ENCODE measurements around the gene PEX6. TPM values are rescaled to one million over a fixed set of nuclear protein-coding genes. Genes with fewer than 3 reads are reported as not detected.

PEX6 gene
- total and polyA plus RNA-seq, 2 of the 13 experiments (the other 11 are each of a cell fraction or from before 2014, with no cell fraction given) = 5.1 to 6.7 TPM

DNA sequence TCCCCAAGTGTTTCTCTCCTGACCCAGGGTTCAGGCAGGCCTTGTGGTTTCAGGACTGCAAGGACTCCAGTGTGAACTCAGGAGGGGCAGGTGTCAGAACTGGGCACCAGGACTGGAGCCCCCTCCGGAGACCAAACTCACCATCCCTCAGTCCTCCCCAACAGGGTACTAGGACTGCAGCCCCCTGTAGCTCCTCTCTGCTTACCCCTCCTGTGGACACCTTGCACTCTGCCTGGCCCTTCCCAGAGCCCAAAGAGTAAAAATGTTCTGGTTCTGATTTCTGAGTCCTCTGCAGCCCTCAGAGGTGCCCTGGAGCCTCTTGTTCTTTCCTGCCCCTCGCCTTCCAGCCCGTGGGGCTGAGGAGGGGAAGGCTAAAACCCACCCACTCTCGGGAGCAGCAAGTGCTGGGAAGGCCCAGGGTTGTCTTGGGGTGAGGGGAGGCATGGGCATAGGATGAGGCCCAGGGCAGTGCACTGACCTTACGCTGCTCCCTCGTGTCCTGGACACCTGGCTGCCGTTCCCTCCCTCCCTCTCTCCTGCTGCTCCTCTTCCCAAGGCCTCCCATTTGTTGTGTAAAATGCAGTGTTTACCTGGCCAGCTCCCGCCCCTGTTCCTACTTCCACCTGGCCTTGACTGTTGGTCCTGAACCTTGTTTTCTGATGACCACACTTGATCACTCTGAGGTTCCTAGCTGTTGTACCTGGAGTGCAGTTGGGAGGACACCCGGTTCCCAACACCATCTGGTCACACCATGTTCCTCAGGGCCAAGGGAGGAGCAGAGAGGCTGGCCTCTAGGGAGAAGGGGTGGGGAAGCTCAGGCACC, 39.8 kb downstream of the PEX6 start (continued):
- TF ChIP-seq, protein P1, sequence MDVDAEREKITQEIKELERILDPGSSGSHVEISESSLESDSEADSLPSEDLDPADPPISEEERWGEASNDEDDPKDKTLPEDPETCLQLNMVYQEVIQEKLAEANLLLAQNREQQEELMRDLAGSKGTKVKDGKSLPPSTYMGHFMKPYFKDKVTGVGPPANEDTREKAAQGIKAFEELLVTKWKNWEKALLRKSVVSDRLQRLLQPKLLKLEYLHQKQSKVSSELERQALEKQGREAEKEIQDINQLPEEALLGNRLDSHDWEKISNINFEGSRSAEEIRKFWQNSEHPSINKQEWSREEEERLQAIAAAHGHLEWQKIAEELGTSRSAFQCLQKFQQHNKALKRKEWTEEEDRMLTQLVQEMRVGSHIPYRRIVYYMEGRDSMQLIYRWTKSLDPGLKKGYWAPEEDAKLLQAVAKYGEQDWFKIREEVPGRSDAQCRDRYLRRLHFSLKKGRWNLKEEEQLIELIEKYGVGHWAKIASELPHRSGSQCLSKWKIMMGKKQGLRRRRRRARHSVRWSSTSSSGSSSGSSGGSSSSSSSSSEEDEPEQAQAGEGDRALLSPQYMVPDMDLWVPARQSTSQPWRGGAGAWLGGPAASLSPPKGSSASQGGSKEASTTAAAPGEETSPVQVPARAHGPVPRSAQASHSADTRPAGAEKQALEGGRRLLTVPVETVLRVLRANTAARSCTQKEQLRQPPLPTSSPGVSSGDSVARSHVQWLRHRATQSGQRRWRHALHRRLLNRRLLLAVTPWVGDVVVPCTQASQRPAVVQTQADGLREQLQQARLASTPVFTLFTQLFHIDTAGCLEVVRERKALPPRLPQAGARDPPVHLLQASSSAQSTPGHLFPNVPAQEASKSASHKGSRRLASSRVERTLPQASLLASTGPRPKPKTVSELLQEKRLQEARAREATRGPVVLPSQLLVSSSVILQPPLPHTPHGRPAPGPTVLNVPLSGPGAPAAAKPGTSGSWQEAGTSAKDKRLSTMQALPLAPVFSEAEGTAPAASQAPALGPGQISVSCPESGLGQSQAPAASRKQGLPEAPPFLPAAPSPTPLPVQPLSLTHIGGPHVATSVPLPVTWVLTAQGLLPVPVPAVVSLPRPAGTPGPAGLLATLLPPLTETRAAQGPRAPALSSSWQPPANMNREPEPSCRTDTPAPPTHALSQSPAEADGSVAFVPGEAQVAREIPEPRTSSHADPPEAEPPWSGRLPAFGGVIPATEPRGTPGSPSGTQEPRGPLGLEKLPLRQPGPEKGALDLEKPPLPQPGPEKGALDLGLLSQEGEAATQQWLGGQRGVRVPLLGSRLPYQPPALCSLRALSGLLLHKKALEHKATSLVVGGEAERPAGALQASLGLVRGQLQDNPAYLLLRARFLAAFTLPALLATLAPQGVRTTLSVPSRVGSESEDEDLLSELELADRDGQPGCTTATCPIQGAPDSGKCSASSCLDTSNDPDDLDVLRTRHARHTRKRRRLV (CRISPR knock-in tag; IDR thresholded peaks at IDR 0.05) = no peak
- no peak for TF ChIP-seq FIP1L1 (IDR thresholded peaks at IDR 0.05; ENCODE audit: borderline replicate concordance, insufficient read depth, low read depth, low read length)
- peak; percentile 45; the same call in 1 of the 2 replicates for TF ChIP-seq AKAP8 (CRISPR knock-in tag; IDR thresholded peaks at IDR 0.05)
- TF ChIP-seq, protein P2, sequence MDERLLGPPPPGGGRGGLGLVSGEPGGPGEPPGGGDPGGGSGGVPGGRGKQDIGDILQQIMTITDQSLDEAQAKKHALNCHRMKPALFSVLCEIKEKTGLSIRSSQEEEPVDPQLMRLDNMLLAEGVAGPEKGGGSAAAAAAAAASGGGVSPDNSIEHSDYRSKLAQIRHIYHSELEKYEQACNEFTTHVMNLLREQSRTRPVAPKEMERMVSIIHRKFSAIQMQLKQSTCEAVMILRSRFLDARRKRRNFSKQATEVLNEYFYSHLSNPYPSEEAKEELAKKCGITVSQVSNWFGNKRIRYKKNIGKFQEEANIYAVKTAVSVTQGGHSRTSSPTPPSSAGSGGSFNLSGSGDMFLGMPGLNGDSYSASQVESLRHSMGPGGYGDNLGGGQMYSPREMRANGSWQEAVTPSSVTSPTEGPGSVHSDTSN (CRISPR knock-in tag; IDR thresholded peaks at IDR 0.05) = no peak
- no peak for TF ChIP-seq HNRNPH1 (optimal IDR thresholded peaks at IDR 0.05; ENCODE audit: low read depth, low read length)
- TF ChIP-seq SNRNP70 (IDR thresholded peaks at IDR 0.05; ENCODE audit: low read depth, low read length) = no peak
- 0 out of 2 replicates have a peak, but pooled peaks have one; percentile 39 for TF ChIP-seq ZSCAN12 (CRISPR knock-in tag; IDR thresholded peaks at IDR 0.05)
- peak; percentile 98 for TF ChIP-seq ZNF280B (CRISPR knock-in tag; IDR thresholded peaks at IDR 0.05; ENCODE audit: borderline replicate concordance)
- no peak for TF ChIP-seq SP140L (CRISPR knock-in tag; IDR thresholded peaks at IDR 0.05; ENCODE audit: borderline replicate concordance)
- no peak for TF ChIP-seq MAFK (conservative IDR thresholded peaks at IDR 0.05 in 1 of 2, IDR thresholded peaks at IDR 0.05 in 1 of 2; ENCODE audit: low read length in 2 of 2)

All from HepG2 (cell line).